Activated CD4-positive, alpha-beta memory T cell treated with anti-CD3 and anti-CD28 coated beads, Interleukin-2, amount 10 ng/mL, durations not matched to agents 7 days and 5 days (primary cell): Measurements from ENCODE around the gene TIAM1. TPM values are rescaled to one million over a fixed set of nuclear protein-coding genes. Genes with fewer than 3 reads are reported as not detected.
A peak's percentile ranks its signal among the peaks of the same experiment; 100 is the strongest.

Source experiments
- CTCF ChIA-PET: fragments of 350-600 bp; sonication (Branson Sonifier 250); formaldehyde crosslinking; loops from one replicate; lab custom pipeline; 2021; ENCODE audit warnings: antibody characterized with exemption, inconsistent platforms; lab: Charles Lee
- POLR2A ChIA-PET: fragments of 350-600 bp; sonication (Branson Sonifier 250); formaldehyde crosslinking; loops from one replicate; lab custom pipeline; 2021; ENCODE audit warnings: antibody characterized with exemption; lab: Charles Lee
- DNase-seq: peaks from one replicate; pipeline ENCODE4 v3.0.0-alpha.2; 2020
- H3K27ac Mint-ChIP-seq: one replicate; pipeline ENCODE4 v1.8.0; 2021; ENCODE audit warnings: mild to moderate bottlenecking, mixed read lengths
- H3K27me3 Mint-ChIP-seq: one replicate; pipeline ENCODE4 v1.8.0; 2021; ENCODE audit warnings: mixed read lengths
- H3K36me3 Mint-ChIP-seq: one replicate; pipeline ENCODE4 v1.8.0; 2021; ENCODE audit warnings: low read depth, mixed read lengths
- H3K4me1 Mint-ChIP-seq: one replicate; pipeline ENCODE4 v1.8.0; 2021; ENCODE audit warnings: mixed read lengths
- H3K4me3 Mint-ChIP-seq: one replicate; pipeline ENCODE4 v1.8.0; 2021; ENCODE audit warnings: mild to moderate bottlenecking, mixed read lengths
- H3K9me3 Mint-ChIP-seq: one replicate; pipeline ENCODE4 v1.8.0; 2021; ENCODE audit warnings: mixed read lengths
- total RNA-seq, 2 experiments: library from RNA; stranded (reverse); gene quantifications; one replicate each; pipeline ENCODE4 v1.2.3, GENCODE V29; 2021

The TIAM1 gene
- total RNA-seq, 2 experiments from 2014 or later: 57.6 to 60.6 TPM

DNA sequence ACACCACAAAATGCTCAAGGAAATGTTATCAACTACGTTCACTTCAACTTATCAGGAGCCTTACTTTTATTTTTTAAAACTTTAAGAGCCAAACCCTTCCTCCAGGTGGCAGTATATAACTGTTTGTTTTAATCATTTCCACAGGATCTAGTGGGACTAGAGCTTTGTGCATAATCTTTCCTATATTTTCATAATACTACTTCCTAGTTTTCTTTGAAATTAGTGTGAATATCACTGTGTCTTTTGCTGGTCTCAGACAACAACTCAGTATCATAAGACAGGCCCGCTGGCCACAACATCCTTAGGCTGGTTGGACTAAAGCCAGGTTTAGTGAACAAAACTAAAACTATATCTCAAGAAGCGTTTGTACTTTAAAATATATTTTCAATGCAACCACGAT is 145.5 kb downstream of the TIAM1 start:
- H3K27ac Mint-ChIP-seq: no peak overlapping the region
- H3K27me3 Mint-ChIP-seq: no peaks in the 10 kb centered on the region
- H3K9me3 Mint-ChIP-seq: no peaks in the 10 kb centered on the region
- ChIA-PET CTCF (interaction anchor here (0.6 to 9.3 kb wide), 8 partner anchors 99 to 406 kb away, joined by 3 to 100 read pairs (median 4); partner anchors contain the start of gene KRTAP8-1), POLR2A (interaction anchor here (1.0 to 1.5 kb wide), 3 partner anchors 382 to 406 kb away, joined by 3 read pairs; no protein-coding TSS in a partner anchor)
- peaks cover 31% of the 10 kb centered on the region for H3K36me3 Mint-ChIP-seq
- peaks cover 39% of the 10 kb centered on the region for H3K4me1 Mint-ChIP-seq
- DNase-seq: no peak
- no peak overlapping the region for H3K4me3 Mint-ChIP-seq

- peaks cover 40% of the 10 kb centered on the region for H3K4me1 Mint-ChIP-seq
- ChIA-PET POLR2A (interaction anchor here (0.5 to 1.9 kb wide), 2 partner anchors 65 to 363 kb away, joined by 4 to 5 read pairs; no protein-coding TSS in a partner anchor), CTCF (interaction anchor here (0.6 to 9.3 kb wide), 4 partner anchors 24 to 465 kb away, joined by 3 to 100 read pairs (median 6); no protein-coding TSS in a partner anchor)
- peaks cover 39% of the 10 kb centered on the region for H3K36me3 Mint-ChIP-seq
- no peak overlapping the region for H3K4me3 Mint-ChIP-seq
- H3K27ac Mint-ChIP-seq: peak overlapping the region; percentile 62
- H3K27me3 Mint-ChIP-seq: no peaks in the 10 kb centered on the region
- no peak for DNase-seq
- H3K9me3 Mint-ChIP-seq: no peaks in the 10 kb centered on the region
Measured at GRCh38 chr21:31196724-31197123, 147.3 kb downstream of the TIAM1 start.

DNA sequence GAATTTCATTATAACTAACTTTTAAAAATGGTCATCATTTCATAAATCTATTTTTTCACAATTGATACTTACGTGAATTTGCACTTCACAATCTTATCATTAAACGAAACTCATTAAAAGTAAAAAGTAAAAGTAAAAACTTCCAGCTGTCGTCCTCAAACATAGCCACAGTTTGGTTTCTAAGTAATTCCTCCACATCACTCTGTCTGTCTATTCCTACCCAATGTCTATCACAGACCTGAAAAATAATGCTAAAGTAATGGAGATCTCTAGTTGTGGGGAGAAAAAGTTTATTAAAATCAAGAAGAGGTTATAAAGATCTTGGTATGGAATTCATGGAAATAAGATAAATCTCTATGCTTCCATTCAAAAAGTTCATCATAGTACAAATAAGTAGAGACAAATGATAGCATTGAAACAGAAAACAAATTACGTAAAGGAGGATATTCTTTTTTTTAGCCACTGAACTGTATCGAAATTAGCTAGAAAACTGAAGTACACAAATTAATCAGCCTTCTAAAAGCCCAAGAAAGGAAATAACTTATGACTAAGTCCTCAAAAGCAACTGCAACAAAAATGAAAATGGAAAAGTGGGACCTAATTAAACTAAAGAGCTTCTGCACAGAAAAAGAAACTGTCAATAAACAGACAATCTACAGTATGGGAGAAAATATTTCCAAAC is 148.6 kb downstream of the TIAM1 start:
- POLR2A ChIA-PET: interaction anchor here (0.6 to 2.2 kb wide), 13 partner anchors 9 to 536 kb away, joined by 3 to 10 read pairs (median 4); no protein-coding TSS in a partner anchor
- DNase-seq: no peak
- H3K9me3 Mint-ChIP-seq: no peaks in the 10 kb centered on the region
- CTCF ChIA-PET: interaction anchor here (1.0 to 9.3 kb wide), 10 partner anchors 11 to 406 kb away, joined by 3 to 100 read pairs (median 4); no protein-coding TSS in a partner anchor
- H3K27ac Mint-ChIP-seq: peak overlapping the region; percentile 62
- peaks cover 48% of the 10 kb centered on the region for H3K4me1 Mint-ChIP-seq
- peak overlapping the region; percentile 67 for H3K4me3 Mint-ChIP-seq
- H3K36me3 Mint-ChIP-seq: peaks cover 44% of the 10 kb centered on the region
- H3K27me3 Mint-ChIP-seq: no peaks in the 10 kb centered on the region

- Mint-ChIP-seq H3K27ac (no peak overlapping the region), H3K36me3 (peaks cover 49% of the 10 kb centered on the region), H3K27me3 (no peaks in the 10 kb centered on the region), H3K4me3 (no peak overlapping the region), H3K9me3 (no peaks in the 10 kb centered on the region), H3K4me1 (peaks cover 53% of the 10 kb centered on the region)
- DNase-seq: no peak
- CTCF ChIA-PET: interaction anchor here (1.0 to 9.3 kb wide), 9 partner anchors 10 to 407 kb away, joined by 3 to 100 read pairs (median 5); no protein-coding TSS in a partner anchor
- POLR2A ChIA-PET: interaction anchor here (1.1 to 2.2 kb wide), 8 partner anchors 9 to 386 kb away, joined by 3 to 10 read pairs (median 4); no protein-coding TSS in a partner anchor
Measured at GRCh38 chr21:31194510-31195293, 149.4 kb downstream of the TIAM1 start.

DNA sequence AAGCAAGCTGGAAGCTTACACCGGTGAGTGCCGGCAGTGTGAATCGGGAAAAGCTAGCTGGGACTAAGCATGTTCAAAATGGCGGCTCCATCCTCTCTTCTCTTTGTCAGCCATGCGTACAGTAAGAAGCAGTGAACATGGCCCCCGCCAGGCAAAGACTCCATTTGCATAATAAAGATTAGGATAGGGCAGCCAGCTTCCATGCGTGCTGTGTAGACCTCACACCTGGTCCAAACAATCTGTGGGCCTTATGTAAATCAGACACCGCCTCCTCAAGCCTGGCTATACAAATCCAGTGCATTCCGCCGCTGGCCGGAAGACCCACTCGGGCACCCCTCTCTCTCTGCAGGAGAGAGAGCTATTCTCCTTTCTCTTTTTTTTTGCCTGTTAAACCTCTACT is 150.3 kb downstream of the TIAM1 start:
- no peaks in the 10 kb centered on the region for H3K27me3 Mint-ChIP-seq
- no peak overlapping the region for H3K27ac Mint-ChIP-seq
- H3K9me3 Mint-ChIP-seq: no peaks in the 10 kb centered on the region

DNA sequence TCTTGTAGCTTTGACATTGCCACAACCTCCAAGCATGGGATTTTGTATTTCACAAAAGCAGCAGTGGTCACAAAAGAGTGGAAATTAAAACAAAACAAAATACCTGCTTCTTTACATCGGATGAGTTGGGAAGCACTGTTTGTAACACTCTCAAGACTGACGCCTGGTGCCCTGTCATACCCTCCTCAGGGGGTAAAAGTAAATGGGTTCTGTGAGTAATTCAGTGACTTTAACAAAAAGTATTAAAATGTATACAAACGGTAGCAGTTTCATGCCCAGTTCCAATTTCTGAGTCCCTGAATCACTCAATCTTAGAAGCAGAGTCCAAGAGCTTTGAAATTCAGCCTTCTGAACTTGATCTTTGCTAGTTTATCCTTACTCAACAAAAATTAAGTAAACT is 152.5 kb downstream of the TIAM1 start:
- DNase-seq: no peak
- H3K4me3 Mint-ChIP-seq: no peak overlapping the region
- peaks cover 60% of the 10 kb centered on the region for H3K4me1 Mint-ChIP-seq
- ChIA-PET POLR2A (interaction anchor here (0.9 to 1.0 kb wide), 2 partner anchors 9 to 367 kb away, joined by 3 to 5 read pairs; no protein-coding TSS in a partner anchor), CTCF (interaction anchor here (0.7 to 1.3 kb wide), 4 partner anchors 11 to 389 kb away, joined by 3 to 5 read pairs (median 4); no protein-coding TSS in a partner anchor)
- H3K36me3 Mint-ChIP-seq: peaks cover 57% of the 10 kb centered on the region
- H3K27me3 Mint-ChIP-seq: no peaks in the 10 kb centered on the region
- H3K27ac Mint-ChIP-seq: no peak overlapping the region
- no peaks in the 10 kb centered on the region for H3K9me3 Mint-ChIP-seq

More for the DNA sequence above, 150.3 kb downstream of the TIAM1 start:
- H3K4me3 Mint-ChIP-seq: no peak overlapping the region
- peaks cover 53% of the 10 kb centered on the region for H3K4me1 Mint-ChIP-seq
- POLR2A ChIA-PET: no interaction called here
- no peak for DNase-seq
- H3K36me3 Mint-ChIP-seq: peaks cover 50% of the 10 kb centered on the region
- CTCF ChIA-PET: interaction anchor here (2.2 to 2.5 kb wide), 2 partner anchors 13 to 365 kb away, joined by 15 to 17 read pairs; no protein-coding TSS in a partner anchor

- H3K9me3 Mint-ChIP-seq: no peaks in the 10 kb centered on the region
- peaks cover 58% of the 10 kb centered on the region for H3K36me3 Mint-ChIP-seq
- H3K4me1 Mint-ChIP-seq: peaks cover 57% of the 10 kb centered on the region
- no peak overlapping the region for H3K27ac Mint-ChIP-seq
- peak overlapping the region; percentile 12 for H3K4me3 Mint-ChIP-seq
- CTCF ChIA-PET: interaction anchor here (0.9 to 1.8 kb wide), 2 partner anchors 9 to 14 kb away, joined by 3 read pairs; no protein-coding TSS in a partner anchor
- H3K27me3 Mint-ChIP-seq: no peaks in the 10 kb centered on the region
- DNase-seq: no peak
- POLR2A ChIA-PET: interaction anchor here (1.0 to 1.9 kb wide), 2 partner anchors 8 to 58 kb away, joined by 5 read pairs; no protein-coding TSS in a partner anchor
Measured at GRCh38 chr21:31190516-31190915, 153.5 kb downstream of the TIAM1 start.

- Mint-ChIP-seq H3K36me3 (peaks cover 53% of the 10 kb centered on the region), H3K9me3 (no peaks in the 10 kb centered on the region), H3K27ac (peak overlapping the region; percentile 69), H3K4me1 (peaks cover 65% of the 10 kb centered on the region), H3K27me3 (no peaks in the 10 kb centered on the region), H3K4me3 (peak overlapping the region; percentile 66)
- ChIA-PET CTCF (interaction anchor here (0.7 kb wide), 1 partner anchor 89 kb away, joined by 3 read pairs; no protein-coding TSS in a partner anchor), POLR2A (no interaction called here)
- DNase-seq: no peak
Measured at GRCh38 chr21:31187499-31187898, 156.6 kb downstream of the TIAM1 start.

DNA sequence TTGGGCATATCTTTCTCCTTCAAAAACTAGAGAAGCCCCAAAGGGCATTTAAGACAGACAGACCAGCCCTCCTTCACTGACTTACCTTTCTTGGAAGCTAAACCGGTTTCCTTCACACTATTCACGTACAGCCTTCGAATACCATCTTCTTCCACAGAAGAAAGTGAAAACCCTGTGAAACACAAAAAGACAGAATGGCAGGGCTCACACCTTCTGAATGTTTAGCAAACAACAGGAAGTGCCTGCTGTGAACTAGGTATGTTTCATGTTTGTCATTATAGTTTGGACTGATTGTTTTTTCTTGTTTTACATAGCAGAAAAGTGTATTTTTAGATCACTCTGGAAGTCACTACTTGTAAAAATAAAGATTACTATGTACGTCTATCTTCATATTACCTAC is 157.1 kb downstream of the TIAM1 start:
- H3K4me3 Mint-ChIP-seq: peak overlapping the region; percentile 66
- H3K9me3 Mint-ChIP-seq: no peaks in the 10 kb centered on the region
- peaks cover 56% of the 10 kb centered on the region for H3K36me3 Mint-ChIP-seq
- peaks cover 71% of the 10 kb centered on the region for H3K4me1 Mint-ChIP-seq
- DNase-seq: no peak
- peak overlapping the region; percentile 69 for H3K27ac Mint-ChIP-seq
- CTCF ChIA-PET: interaction anchor here (1.2 kb wide), 2 partner anchors 54 to 394 kb away, joined by 3 to 4 read pairs; no protein-coding TSS in a partner anchor
- POLR2A ChIA-PET: interaction anchor here (0.7 to 1.5 kb wide), 4 partner anchors 8 to 371 kb away, joined by 3 to 10 read pairs (median 3); no protein-coding TSS in a partner anchor
- H3K27me3 Mint-ChIP-seq: no peaks in the 10 kb centered on the region

DNA sequence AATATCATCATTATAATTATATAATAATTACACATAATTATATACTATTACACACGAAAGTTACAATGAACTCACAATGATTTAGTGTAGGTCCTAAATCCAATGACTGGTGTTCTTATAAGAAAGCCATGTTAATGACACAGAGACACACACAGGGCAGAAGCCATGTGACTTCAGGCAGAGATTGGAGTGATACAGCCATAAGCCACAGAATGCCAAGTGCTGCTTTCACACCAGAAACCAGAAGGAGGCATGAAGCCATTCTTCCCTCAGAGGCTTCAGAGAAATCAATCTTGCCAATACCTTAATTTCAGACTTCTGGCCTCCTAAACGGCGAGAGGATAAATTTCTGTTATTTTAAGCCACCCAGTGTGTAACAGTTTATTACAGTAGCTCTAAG is 158.4 kb downstream of the TIAM1 start:
- peaks cover 75% of the 10 kb centered on the region for H3K4me1 Mint-ChIP-seq
- H3K27ac Mint-ChIP-seq: peak overlapping the region; percentile 69
- H3K27me3 Mint-ChIP-seq: no peaks in the 10 kb centered on the region
- peaks cover 56% of the 10 kb centered on the region for H3K36me3 Mint-ChIP-seq
- H3K4me3 Mint-ChIP-seq: peak overlapping the region; percentile 66
- ChIA-PET POLR2A (interaction anchor here (1.0 to 2.4 kb wide), 5 partner anchors 10 to 374 kb away, joined by 3 to 10 read pairs (median 4); no protein-coding TSS in a partner anchor), CTCF (interaction anchor here (1.2 to 5.7 kb wide), 3 partner anchors 52 to 395 kb away, joined by 4 to 27 read pairs (median 10); no protein-coding TSS in a partner anchor)
- no peak for DNase-seq
- H3K9me3 Mint-ChIP-seq: no peaks in the 10 kb centered on the region

DNA sequence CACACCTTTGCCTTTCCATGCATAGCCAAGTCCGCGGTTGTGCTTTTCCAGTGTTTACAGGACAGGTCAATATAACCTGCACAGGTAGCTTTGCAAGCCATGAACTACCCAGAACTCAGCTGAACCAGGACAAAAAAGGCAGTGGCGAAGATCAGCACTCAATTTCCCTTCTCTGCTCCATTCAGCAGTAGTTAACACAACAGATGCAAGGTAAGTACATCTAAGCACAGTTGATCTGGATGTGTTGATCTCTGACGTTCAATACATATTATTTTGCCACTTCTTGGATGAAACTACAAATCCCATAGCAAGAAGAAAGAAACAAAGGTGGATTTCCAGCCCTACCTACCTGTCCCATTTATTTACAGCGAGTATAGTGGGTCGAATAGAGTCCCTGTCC is 159.2 kb downstream of the TIAM1 start:
- Mint-ChIP-seq H3K27me3 (no peaks in the 10 kb centered on the region), H3K9me3 (no peaks in the 10 kb centered on the region), H3K4me1 (peaks cover 76% of the 10 kb centered on the region), H3K36me3 (peaks cover 57% of the 10 kb centered on the region), H3K27ac (peak overlapping the region; percentile 93), H3K4me3 (peak overlapping the region; percentile 71)
- no peak for DNase-seq
- ChIA-PET POLR2A (interaction anchor here (0.9 to 2.4 kb wide), 7 partner anchors 9 to 374 kb away, joined by 3 to 8 read pairs (median 4); no protein-coding TSS in a partner anchor), CTCF (interaction anchor here (1.0 to 5.7 kb wide), 4 partner anchors 11 to 396 kb away, joined by 4 to 27 read pairs (median 8); no protein-coding TSS in a partner anchor)
